ENCODE results near the gene NAV3.
"Not testable (repeated sequence)": the region's sequence is repeated elsewhere in the genome, so short reads cannot be mapped to it uniquely, and the experiment has no call there.

The NAV3 gene

DNA sequence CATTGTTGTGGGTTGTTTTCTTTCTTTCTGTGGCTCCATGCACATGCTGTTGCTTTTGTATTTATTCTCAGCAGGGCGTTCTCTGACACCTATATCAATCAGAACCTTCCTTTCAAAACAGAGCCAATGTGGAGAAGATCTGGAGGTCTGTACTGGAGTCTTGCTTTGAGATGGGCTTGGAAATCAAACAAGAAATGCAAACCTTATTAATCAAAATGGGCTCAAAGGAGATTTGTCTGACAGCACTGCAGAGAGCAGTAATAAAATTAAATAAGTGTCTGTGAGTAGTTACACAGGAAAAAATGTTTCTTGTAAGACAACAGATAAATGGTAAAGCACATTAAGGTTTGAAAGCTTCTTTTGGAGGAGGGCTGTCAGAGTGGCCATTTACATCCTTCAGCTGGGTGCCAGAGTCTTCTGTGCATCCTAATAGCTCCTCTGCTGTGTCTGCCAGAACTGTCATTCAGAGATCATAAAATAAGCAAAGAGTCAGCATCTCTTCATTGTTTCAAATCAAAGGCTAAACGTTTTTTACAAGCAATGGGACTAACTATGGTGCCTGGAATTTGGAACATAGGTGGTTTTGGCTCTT is 414.3 kb downstream of the NAV3 start:
- ChIA-PET CTCF (no interaction called here), POLR2A (no interaction called here)
- TF ChIP-seq, protein P1, sequence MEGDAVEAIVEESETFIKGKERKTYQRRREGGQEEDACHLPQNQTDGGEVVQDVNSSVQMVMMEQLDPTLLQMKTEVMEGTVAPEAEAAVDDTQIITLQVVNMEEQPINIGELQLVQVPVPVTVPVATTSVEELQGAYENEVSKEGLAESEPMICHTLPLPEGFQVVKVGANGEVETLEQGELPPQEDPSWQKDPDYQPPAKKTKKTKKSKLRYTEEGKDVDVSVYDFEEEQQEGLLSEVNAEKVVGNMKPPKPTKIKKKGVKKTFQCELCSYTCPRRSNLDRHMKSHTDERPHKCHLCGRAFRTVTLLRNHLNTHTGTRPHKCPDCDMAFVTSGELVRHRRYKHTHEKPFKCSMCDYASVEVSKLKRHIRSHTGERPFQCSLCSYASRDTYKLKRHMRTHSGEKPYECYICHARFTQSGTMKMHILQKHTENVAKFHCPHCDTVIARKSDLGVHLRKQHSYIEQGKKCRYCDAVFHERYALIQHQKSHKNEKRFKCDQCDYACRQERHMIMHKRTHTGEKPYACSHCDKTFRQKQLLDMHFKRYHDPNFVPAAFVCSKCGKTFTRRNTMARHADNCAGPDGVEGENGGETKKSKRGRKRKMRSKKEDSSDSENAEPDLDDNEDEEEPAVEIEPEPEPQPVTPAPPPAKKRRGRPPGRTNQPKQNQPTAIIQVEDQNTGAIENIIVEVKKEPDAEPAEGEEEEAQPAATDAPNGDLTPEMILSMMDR (IDR thresholded peaks at IDR 0.05; ENCODE audit: insufficient read depth, low read length, missing control alignments): no peak
- DNase-seq (ENCODE audit: low read depth, low spot score): no peak
- no peak overlapping the region for H3K4me3 ChIP-seq (ENCODE audit: low read depth, low read length)

DNA sequence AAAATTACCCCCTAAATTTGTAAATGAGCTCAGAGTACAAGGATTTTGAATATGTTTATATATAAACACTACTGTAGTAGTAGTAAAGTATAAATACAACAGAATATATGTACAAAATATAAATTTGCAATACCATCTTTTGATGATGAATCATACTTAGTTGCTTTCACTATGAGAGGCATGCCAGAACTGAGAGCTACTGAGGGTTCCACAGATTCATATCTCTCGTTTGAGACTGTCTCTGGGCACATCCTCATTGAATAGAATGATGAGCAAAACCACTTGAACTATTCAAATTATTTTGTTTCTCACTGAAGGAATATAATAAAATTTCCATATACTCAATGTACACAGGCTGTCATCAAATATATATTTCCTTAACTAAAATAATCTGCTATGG is 417.6 kb downstream of the NAV3 start:
- TF ChIP-seq, protein P1 (IDR thresholded peaks at IDR 0.05; ENCODE audit: insufficient read depth, low read length, missing control alignments): no peak
- CTCF ChIA-PET: no interaction called here
- H3K4me3 ChIP-seq (ENCODE audit: low read depth, low read length): no peak overlapping the region
- peak; percentile 12 for DNase-seq (ENCODE audit: low read depth, low spot score)
- POLR2A ChIA-PET: no interaction called here

DNA sequence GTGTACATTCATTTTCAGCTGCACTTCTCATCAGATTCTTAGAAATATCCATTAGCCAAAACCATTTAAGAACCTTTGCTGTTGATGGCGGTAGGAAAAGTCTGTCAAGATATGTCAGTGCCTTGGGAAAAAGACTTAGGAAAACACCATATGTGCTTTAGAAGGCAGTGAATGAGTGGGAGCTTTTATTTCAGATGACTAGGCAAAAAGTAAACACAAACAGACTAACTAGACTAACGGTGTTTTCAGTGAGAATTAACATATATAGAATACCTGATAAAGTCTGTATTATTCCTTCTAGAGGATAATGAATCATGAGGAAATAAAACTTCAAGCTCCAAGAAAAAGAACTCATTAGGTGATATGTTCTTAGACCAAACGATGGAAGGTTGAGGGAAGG is 418.9 kb downstream of the NAV3 start:
- no peak overlapping the region for H3K4me3 ChIP-seq (ENCODE audit: low read depth, low read length)
- TF ChIP-seq, protein P1 (IDR thresholded peaks at IDR 0.05; ENCODE audit: insufficient read depth, low read length, missing control alignments): no peak
- POLR2A ChIA-PET: no interaction called here
- CTCF ChIA-PET: no interaction called here
- DNase-seq (ENCODE audit: low read depth, low spot score): no peak

DNA sequence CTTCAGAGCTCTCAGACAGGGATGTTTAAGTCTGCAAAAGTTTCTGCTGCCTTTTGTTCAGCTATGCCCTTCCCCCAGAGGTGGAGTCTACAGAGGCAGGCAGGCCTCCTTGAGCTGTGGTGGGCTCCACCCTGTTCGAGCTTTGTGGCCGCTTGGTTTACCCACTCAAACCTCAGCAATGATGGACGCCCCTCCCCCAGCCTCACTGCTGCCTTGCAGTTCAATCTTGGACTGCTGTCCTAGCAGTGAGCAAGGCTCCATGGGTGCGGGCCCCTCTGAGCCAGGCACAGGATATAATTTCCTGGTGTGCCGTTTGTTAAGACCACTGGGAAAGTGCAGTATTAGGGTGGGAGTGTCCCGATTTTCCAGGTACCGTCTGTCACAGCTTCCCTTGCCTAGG is 427.0 kb downstream of the NAV3 start:
- POLR2A ChIA-PET; H3K4me3 ChIP-seq (ENCODE audit: low read depth, low read length); CTCF ChIA-PET; DNase-seq (ENCODE audit: low read depth, low spot score): not testable (repeated sequence)

DNA sequence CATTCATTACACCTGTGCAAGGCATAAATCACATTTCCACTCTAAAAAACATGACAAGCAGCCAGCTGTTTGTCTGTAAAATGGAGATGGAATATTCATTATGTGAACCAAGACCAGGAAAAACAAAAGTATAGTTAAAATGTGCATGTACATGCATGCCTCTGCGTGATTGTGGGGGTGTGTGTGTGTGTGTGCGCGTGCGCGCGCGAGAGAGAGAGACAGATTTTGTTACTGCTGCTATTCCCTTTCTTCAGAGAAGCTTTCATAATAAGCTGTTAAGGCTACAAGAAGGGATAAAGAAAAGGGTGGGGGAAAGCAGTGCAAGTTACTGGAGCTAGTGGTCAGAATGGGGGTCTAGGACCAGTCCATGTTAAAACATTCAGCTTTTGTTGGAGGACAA is 430.3 kb downstream of the NAV3 start:
- no peak overlapping the region for H3K4me3 ChIP-seq (ENCODE audit: low read depth, low read length)
- DNase-seq (ENCODE audit: low read depth, low spot score): no peak
- TF ChIP-seq, protein P1 (IDR thresholded peaks at IDR 0.05; ENCODE audit: insufficient read depth, low read length, missing control alignments): no peak
- ChIA-PET CTCF (no interaction called here), POLR2A (no interaction called here)

DNA sequence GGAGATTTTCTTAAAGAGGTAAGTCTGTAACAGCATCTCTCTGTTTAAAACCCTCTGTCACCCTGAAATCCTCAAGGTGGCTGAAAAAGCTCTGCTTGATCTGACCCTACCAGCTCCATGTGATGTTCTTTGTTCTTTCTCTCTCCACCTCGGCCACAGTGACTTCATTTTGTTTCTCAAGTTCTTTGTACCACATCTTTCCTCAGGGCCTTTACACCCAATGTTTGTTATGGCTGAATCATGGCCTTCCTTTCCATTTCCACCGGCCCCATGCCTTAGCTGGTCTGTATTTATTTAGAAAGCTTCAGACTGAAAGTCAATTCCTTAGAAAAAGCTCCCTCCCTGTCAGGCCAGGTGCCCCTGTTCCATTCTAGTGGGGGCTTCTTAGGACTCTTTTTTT is 431.2 kb downstream of the NAV3 start:
- ChIA-PET POLR2A (no interaction called here), CTCF (no interaction called here)
- TF ChIP-seq, protein P1 (IDR thresholded peaks at IDR 0.05; ENCODE audit: insufficient read depth, low read length, missing control alignments): no peak
- DNase-seq (ENCODE audit: low read depth, low spot score): no peak
- no peak overlapping the region for H3K4me3 ChIP-seq (ENCODE audit: low read depth, low read length)
